ENCODE data around the gene IRF4.

Gene IRF4

GRCh38 chr6:382883-383810 lies 8.4 kb upstream of the IRF4 start:
- DNase-seq: no peak

GRCh38 chr6:383856-384255 lies 7.7 kb upstream of the IRF4 start:
- DNase-seq: no peak

- DNase-seq: no peak
These were observed 6.7 kb upstream of the IRF4 start for GRCh38 chr6:384898-385297.

- no peak for DNase-seq
These were observed 5.9 kb upstream of the IRF4 start for GRCh38 chr6:385614-386013.

DNA sequence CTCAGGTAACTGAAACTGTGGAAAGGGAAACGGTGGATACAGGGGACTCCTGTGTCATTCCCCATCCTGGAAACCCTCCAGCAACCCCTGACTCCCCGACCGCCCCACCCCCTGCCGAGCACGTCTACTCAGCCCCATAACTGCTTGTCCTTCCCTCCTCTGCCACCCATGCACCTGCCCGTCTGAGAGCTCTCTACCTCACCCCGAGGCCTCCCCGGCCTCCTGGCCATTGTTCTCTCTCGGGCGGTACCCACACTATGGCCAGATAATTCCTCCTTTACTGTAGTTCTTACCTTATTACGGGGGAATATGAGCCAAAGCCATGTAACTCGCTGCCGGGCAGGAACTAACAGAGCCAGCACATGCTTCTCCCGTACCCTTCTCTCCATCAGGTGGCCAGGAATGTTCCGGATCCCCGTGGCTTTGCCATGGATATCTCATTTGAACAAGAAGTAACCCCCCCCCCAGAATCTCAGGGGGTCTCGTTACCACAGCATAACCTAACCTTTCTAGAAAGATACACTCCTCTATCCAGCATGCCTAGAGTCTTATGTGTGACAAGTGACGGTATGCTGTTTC lies 4.8 kb upstream of the IRF4 start:
- DNase-seq: no peak

DNA sequence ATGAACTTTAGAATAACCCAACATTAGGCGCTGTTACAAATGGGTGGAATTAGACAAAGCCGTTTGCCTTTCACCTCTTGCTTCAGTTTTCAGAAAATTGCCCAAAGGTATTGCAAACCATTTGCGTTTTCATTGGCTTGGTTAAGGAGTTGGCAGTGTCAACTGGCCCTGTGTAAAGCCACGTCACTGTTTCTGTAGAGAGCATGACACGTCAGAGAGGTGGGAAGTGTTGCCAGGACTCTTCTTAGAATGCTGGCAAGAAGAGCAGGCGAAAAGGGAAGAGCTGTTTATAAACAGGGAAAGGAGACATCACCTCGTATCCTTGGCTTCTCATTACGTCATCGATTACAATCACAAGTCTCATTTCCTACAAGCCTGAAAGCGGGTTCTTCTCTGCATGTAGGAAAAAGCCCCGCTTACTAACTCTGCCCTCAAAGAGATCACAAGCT lies 4.2 kb upstream of the IRF4 start:
- no peak for DNase-seq

DNA sequence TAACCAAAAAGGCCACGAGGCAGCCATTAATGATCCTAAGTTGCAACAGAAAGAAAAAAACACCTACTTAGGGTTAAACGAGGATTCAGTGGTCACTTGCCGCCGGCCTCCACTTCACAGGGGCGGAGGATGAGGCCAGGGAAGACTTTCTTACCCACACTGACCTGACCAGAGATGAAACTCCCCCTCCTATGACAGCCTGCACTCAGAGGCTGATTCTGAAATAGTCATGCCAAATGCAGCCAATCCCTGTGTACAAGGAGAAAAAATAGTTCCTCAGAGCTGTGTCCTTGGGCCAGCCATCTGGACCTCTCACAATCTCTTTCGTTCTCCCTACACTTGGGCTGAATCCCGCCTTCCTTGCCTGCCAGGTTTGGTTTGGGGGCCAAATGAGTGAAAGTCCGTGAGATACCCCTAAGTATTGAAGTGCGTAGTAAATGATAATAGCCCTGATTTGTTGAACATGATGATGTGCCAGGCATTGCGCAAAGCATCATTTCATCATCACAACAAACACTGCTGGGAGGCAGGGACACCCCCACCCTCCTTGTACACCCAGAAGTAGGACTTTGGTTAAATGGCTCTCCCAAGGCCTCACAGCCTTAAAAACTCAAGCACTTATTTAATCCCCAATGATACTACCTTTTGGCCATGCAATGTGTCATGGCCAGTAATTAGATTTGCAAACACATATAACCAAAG lies 3.2 kb upstream of the IRF4 start:
- DNase-seq: no peak

DNA sequence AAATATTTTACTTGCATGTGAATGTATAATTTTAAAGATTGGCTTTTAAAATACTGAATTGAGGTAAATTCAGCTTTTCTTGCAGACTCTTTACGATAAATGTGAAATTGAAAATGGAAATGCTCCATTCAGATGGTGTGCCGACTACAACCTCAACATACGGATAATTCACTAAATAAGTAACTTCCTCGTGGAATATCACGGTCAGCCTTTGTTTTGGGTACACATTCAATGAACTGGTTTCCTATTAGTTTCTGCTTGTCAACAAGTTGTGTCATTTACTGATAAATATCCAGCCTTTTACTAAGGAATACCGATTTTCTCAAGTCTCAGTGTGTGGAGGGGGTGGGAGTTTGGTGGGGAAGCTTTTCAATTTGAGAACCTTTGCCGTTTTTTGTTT lies 2.4 kb upstream of the IRF4 start:
- no peak for DNase-seq

- no peak for DNase-seq
These were observed 1.9 kb upstream of the IRF4 start for GRCh38 chr6:389622-390021.

GRCh38 chr6:390914-391558 lies 516 bp upstream of the IRF4 start:
- DNase-seq: no peak

GRCh38 chr6:392441-393390 lies 1.2 kb downstream of the IRF4 start:
- no peak for DNase-seq

DNA sequence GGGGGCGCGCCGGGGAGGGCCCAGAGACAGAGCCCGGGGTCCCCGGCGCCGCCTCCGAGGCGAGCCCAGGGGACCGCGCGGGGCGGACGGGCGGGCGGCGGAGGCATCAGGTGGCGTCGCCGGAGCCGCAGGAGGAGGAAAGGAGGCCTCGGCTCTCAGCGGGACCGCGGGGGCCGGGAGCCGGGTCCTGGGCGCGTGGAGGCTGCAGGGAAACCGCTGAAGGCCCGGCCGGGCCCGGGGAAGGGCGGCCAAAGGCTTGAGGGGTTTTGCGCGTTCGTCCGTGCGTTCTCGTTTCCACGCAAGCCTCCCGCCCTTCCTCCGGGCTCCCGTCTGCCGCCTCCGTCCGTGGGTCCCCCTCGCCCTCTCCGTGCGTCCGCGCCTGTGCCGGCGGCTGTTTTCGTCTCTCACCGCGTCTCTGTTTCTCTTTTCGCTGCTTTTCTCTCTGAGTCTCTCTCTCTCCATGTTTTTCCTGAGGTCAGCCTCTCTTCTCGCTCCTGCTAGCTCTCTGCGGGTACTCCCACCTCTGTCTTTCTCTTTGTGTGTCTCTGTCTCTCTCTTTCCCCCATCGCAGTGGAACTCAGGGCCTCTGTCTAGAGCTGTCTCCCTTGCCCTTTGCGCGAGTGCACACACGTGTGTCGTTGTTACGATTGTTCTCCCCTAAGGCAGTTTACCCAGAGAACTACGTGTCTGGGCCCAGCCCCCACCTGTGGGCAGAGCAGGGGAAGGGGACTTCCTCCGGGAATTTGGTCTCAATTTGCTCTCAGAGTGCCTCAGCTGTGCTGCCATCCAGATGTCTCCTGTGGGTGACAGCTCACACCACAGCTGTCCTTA lies 2.1 kb downstream of the IRF4 start:
- DNase-seq: no peak

GRCh38 chr6:394641-395289 lies 3.2 kb downstream of the IRF4 start:
- DNase-seq: no peak

- no peak for DNase-seq
These were observed 4.0 kb downstream of the IRF4 start for GRCh38 chr6:395432-396125.

DNA sequence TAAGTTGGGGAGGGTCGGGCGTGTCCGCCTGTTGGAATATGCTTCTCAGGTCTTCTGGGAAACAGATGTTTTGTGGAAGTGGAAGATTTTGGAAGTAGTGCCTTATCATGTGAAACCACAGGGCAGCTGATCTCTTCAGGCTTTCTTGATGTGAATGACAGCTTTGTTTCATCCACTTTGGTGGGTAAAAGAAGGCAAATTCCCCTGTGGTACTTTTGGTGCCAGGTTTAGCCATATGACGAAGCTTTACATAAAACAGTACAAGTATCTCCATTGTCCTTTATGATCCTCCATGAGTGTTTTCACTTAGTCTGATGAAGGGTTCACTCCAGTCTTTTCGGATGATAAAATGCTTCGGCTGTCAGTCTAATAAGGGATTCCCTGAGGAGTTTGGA lies 4.6 kb downstream of the IRF4 start:
- no peak for DNase-seq

- no peak for DNase-seq
These were observed 5.5 kb downstream of the IRF4 start for GRCh38 chr6:397056-397455.

GRCh38 chr6:397604-398003 lies 6.1 kb downstream of the IRF4 start:
- DNase-seq: no peak

DNA sequence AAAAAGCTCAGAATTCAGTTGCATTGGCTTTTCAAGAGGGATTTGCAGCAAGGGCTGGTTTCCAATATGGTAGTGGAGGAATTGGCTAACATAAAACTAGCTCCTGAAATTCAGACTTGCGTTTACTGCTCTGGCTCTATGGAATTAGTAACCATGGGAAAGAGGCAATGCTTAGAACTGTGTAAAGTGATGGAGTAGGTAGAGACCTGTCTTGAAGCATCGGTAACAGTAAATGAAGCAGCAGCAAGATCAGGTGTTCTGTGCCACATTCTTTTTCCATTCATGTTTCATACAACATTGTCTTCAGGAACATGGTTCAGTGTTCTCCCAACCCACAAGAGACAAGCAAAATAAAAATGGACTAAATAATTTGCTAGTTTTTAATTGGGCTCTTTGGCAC lies 6.5 kb downstream of the IRF4 start:
- DNase-seq: no peak

- DNase-seq: no peak
These were observed 7.1 kb downstream of the IRF4 start for GRCh38 chr6:398558-399078.

Measured in SHP77 (cell line).